Activated CD8-positive, alpha-beta memory T cell treated with anti-CD3 and anti-CD28 coated beads for 36 hours (primary cell): ENCODE results near the gene GALM. TPM values are rescaled to one million over a fixed set of nuclear protein-coding genes. Genes with fewer than 3 reads are reported as not detected.
"Not testable (repeated sequence)": the region's sequence is repeated elsewhere in the genome, so short reads cannot be mapped to it uniquely, and the experiment has no call there.

Experiments
- CTCF ChIA-PET: fragments of 350-600 bp; sonication (Branson Sonifier 250); formaldehyde crosslinking; loops from one replicate; lab custom pipeline; 2021; ENCODE audit warnings: antibody characterized with exemption; lab: Charles Lee
- POLR2A ChIA-PET: fragments of 350-600 bp; sonication (Branson Sonifier 250); formaldehyde crosslinking; loops from one replicate; lab custom pipeline; 2021; ENCODE audit warnings: antibody characterized with exemption; lab: Charles Lee
- total RNA-seq, 2 experiments: library from RNA; stranded (reverse); gene quantifications; one replicate each; pipeline ENCODE4 v1.2.3, GENCODE V29; 2021

GALM gene
- total RNA-seq, 2 experiments from 2014 or later: 94.9 to 96.9 TPM

GRCh38 chr2:38697116-38697840 is 31.4 kb downstream of the GALM start:
- CTCF ChIA-PET: interaction anchor here (0.6 to 1.1 kb wide), 3 partner anchors 29 to 114 kb away, joined by 3 read pairs; partner anchors contain the start of gene HNRNPLL
- POLR2A ChIA-PET: no interaction called here

GRCh38 chr2:38698467-38699003 is 32.6 kb downstream of the GALM start:
- ChIA-PET POLR2A (interaction anchor here (0.6 to 1.0 kb wide), 4 partner anchors 10 to 101 kb away, joined by 3 to 5 read pairs (median 3); no protein-coding TSS in a partner anchor), CTCF (interaction anchor here (0.7 to 1.4 kb wide), 3 partner anchors 32 to 190 kb away, joined by 3 to 5 read pairs (median 3); no protein-coding TSS in a partner anchor)

- CTCF ChIA-PET: interaction anchor here (1.3 to 2.1 kb wide), 2 partner anchors 9 to 35 kb away, joined by 3 to 6 read pairs; no protein-coding TSS in a partner anchor
- POLR2A ChIA-PET: interaction anchor here (0.9 to 1.3 kb wide), 2 partner anchors 18 to 51 kb away, joined by 3 to 4 read pairs; partner anchors contain the start of gene SRSF7
Measured at GRCh38 chr2:38700113-38700785, 34.3 kb downstream of the GALM start.

GRCh38 chr2:38700881-38701458 is 35.1 kb downstream of the GALM start:
- CTCF ChIA-PET: interaction anchor here (1.3 to 2.1 kb wide), 2 partner anchors 10 to 36 kb away, joined by 3 to 6 read pairs; no protein-coding TSS in a partner anchor
- POLR2A ChIA-PET: interaction anchor here (1.3 kb wide), 1 partner anchor 50 kb away, joined by 4 read pairs; the partner anchor contains the start of gene SRSF7

- POLR2A ChIA-PET: interaction anchor here (1.3 kb wide), 1 partner anchor 49 kb away, joined by 4 read pairs; the partner anchor contains the start of gene SRSF7
- CTCF ChIA-PET: interaction anchor here (1.3 to 2.1 kb wide), 2 partner anchors 10 to 36 kb away, joined by 3 to 6 read pairs; no protein-coding TSS in a partner anchor
Measured at GRCh38 chr2:38701542-38701941, 35.6 kb downstream of the GALM start.

- ChIA-PET POLR2A (no interaction called here), CTCF (no interaction called here)
Measured at GRCh38 chr2:38702413-38702812, 36.5 kb downstream of the GALM start.

GRCh38 chr2:38703336-38703735 is 37.4 kb downstream of the GALM start:
- POLR2A ChIA-PET: not testable (repeated sequence)

GRCh38 chr2:38704664-38705063 is 38.8 kb downstream of the GALM start:
- CTCF ChIA-PET: no interaction called here
- POLR2A ChIA-PET: no interaction called here

More at GRCh38 chr2:38703336-38703735, 37.4 kb downstream of the GALM start:
- CTCF ChIA-PET: not testable (repeated sequence)

GRCh38 chr2:38706846-38707345 is 41.0 kb downstream of the GALM start:
- POLR2A ChIA-PET: no interaction called here
- CTCF ChIA-PET: interaction anchor here (0.6 to 1.7 kb wide), 3 partner anchors 47 to 593 kb away, joined by 3 to 5 read pairs (median 4); no protein-coding TSS in a partner anchor

- POLR2A ChIA-PET: interaction anchor here (0.6 to 1.3 kb wide), 7 partner anchors 10 to 154 kb away, joined by 3 to 9 read pairs (median 3); partner anchors contain the start of gene GALM
- CTCF ChIA-PET: interaction anchor here (0.8 to 2.0 kb wide), 2 partner anchors 56 to 127 kb away, joined by 3 to 5 read pairs; no protein-coding TSS in a partner anchor
Measured at GRCh38 chr2:38708491-38708890, 42.6 kb downstream of the GALM start.

GRCh38 chr2:38708900-38709566 is 43.1 kb downstream of the GALM start:
- ChIA-PET POLR2A (interaction anchor here (0.6 to 1.3 kb wide), 7 partner anchors 10 to 113 kb away, joined by 3 to 4 read pairs (median 3); partner anchors contain the start of gene GALM), CTCF (interaction anchor here (0.8 to 2.0 kb wide), 3 partner anchors 21 to 127 kb away, joined by 3 to 5 read pairs (median 4); no protein-coding TSS in a partner anchor)

- POLR2A ChIA-PET: interaction anchor here (0.6 to 0.9 kb wide), 2 partner anchors 41 to 56 kb away, joined by 3 to 4 read pairs; no protein-coding TSS in a partner anchor
- CTCF ChIA-PET: interaction anchor here (0.8 to 2.0 kb wide), 4 partner anchors 22 to 128 kb away, joined by 3 to 5 read pairs (median 4); no protein-coding TSS in a partner anchor
Measured at GRCh38 chr2:38709567-38710194, 43.8 kb downstream of the GALM start.

- CTCF ChIA-PET: no interaction called here
- POLR2A ChIA-PET: no interaction called here
Measured at GRCh38 chr2:38711558-38711957, 45.6 kb downstream of the GALM start.

- ChIA-PET POLR2A (no interaction called here), CTCF (no interaction called here)
Measured at GRCh38 chr2:38712413-38712812, 46.5 kb downstream of the GALM start.

GRCh38 chr2:38712871-38713270 is 47.0 kb downstream of the GALM start:
- ChIA-PET POLR2A (no interaction called here), CTCF (interaction anchor here (1.3 kb wide), 1 partner anchor 9 kb away, joined by 4 read pairs; no protein-coding TSS in a partner anchor)

- ChIA-PET CTCF (interaction anchor here (0.8 to 1.3 kb wide), 3 partner anchors 9 to 110 kb away, joined by 3 to 6 read pairs (median 4); no protein-coding TSS in a partner anchor), POLR2A (interaction anchor here (0.6 kb wide), 1 partner anchor 31 kb away, joined by 3 read pairs; no protein-coding TSS in a partner anchor)
Measured at GRCh38 chr2:38713338-38713737, 47.4 kb downstream of the GALM start.

- CTCF ChIA-PET, POLR2A ChIA-PET: not testable (repeated sequence)
Measured at GRCh38 chr2:38714941-38715340, 49.0 kb downstream of the GALM start.
